ENCODE results near the gene SH3BP4. TPM values are rescaled to one million over a fixed set of nuclear protein-coding genes. Genes with fewer than 3 reads are reported as not detected.
A peak's percentile ranks its signal among the peaks of the same experiment; 100 is the strongest.

Gene SH3BP4
- total RNA-seq: 9.6 TPM
- long read RNA-seq, partial matches to known transcripts: 16 of 16 reads
- long read RNA-seq, other reads (novel, unspliced or antisense): 0 of 16 reads

GRCh38 chr2:234951664-234952269 lies at the start of gene SH3BP4:
TSS of gene SH3BP4 (plus strand) at chr2:234952017. CDS start at chr2:235035003, 82,986 bp downstream.
- H3K9me3 ChIP-seq (replicated peaks): no peaks in the 10 kb centered on the region
- TF ChIP-seq CTCF (IDR thresholded peaks at IDR 0.05; ENCODE audit: borderline replicate concordance): no peak

GRCh38 chr2:234904785-234905184 lies 47.0 kb upstream of the SH3BP4 start:
- TF ChIP-seq CTCF (IDR thresholded peaks at IDR 0.05; ENCODE audit: borderline replicate concordance): no peak
- no peaks in the 10 kb centered on the region for H3K36me3 ChIP-seq
- DNase-seq: no peak
- no peaks in the 10 kb centered on the region for H3K4me1 ChIP-seq
- H3K9me3 ChIP-seq (replicated peaks): no peaks in the 10 kb centered on the region
- intact Hi-C loops (cut with micrococcal nuclease): no loop called here
- no peaks in the 10 kb centered on the region for H3K27me3 ChIP-seq (ENCODE audit: low read depth)
- H3K27ac ChIP-seq (replicated peaks): no peak overlapping the region
- H3K4me3 ChIP-seq: no peak overlapping the region

More at GRCh38 chr2:234951664-234952269, at the start of gene SH3BP4:
- H3K36me3 ChIP-seq: no peaks in the 10 kb centered on the region
- H3K27ac ChIP-seq (replicated peaks): peak within 1 kb of the TSS; percentile 90
- peak within 1 kb of the TSS; percentile 95 for H3K4me3 ChIP-seq
- H3K4me1 ChIP-seq: peaks cover 54% of the 10 kb centered on the region
- DNase-seq: peak; percentile 88
- intact Hi-C loops (cut with micrococcal nuclease): no loop called here
- H3K27me3 ChIP-seq (ENCODE audit: low read depth): no peaks in the 10 kb centered on the region

GRCh38 chr2:234905547-234906265 lies 46.1 kb upstream of the SH3BP4 start:
- Histone ChIP-seq H3K4me1 (no peaks in the 10 kb centered on the region), H3K27ac (replicated peaks) (no peak overlapping the region), H3K36me3 (no peaks in the 10 kb centered on the region), H3K4me3 (no peak overlapping the region), H3K9me3 (replicated peaks) (no peaks in the 10 kb centered on the region), H3K27me3 (ENCODE audit: low read depth) (no peaks in the 10 kb centered on the region)
- DNase-seq: no peak
- TF ChIP-seq CTCF (IDR thresholded peaks at IDR 0.05; ENCODE audit: borderline replicate concordance): no peak
- intact Hi-C loops (cut with micrococcal nuclease): no loop called here

GRCh38 chr2:234910186-234910679 lies 41.6 kb upstream of the SH3BP4 start:
- Histone ChIP-seq H3K36me3 (no peaks in the 10 kb centered on the region), H3K9me3 (replicated peaks) (no peaks in the 10 kb centered on the region)

DNA sequence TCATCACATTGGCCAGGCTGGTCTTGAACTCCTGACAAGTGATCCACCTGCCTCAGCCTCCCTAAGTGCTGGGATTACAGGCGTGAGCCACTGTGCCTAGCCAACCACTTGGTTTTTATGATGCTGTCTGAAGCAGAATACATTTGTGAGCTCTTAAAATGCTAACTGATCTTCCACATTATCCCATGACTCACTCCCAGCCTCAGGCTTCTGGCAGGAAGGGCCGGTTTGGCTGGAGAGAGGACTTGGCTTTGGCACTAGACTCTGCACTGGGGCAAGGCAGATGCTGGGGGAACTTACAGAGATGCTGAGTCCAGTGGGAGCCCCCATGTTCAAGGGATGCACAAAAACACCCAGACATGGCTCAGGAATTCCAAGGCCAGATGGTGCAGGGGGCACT lies 40.5 kb upstream of the SH3BP4 start:
- peaks cover 4% of the 10 kb centered on the region for H3K27me3 ChIP-seq (ENCODE audit: low read depth)
- no peak for DNase-seq
- TF ChIP-seq CTCF (IDR thresholded peaks at IDR 0.05; ENCODE audit: borderline replicate concordance): no peak
- intact Hi-C loops (cut with micrococcal nuclease): no loop called here
- H3K4me1 ChIP-seq: no peaks in the 10 kb centered on the region
- H3K27ac ChIP-seq (replicated peaks): no peak overlapping the region
- H3K36me3 ChIP-seq: no peaks in the 10 kb centered on the region
- H3K9me3 ChIP-seq (replicated peaks): no peaks in the 10 kb centered on the region
- no peak overlapping the region for H3K4me3 ChIP-seq

More at GRCh38 chr2:234910186-234910679, 41.6 kb upstream of the SH3BP4 start:
- Histone ChIP-seq H3K4me1 (no peaks in the 10 kb centered on the region), H3K27ac (replicated peaks) (no peak overlapping the region), H3K4me3 (no peak overlapping the region), H3K27me3 (ENCODE audit: low read depth) (peaks cover 4% of the 10 kb centered on the region)
- intact Hi-C loops (cut with micrococcal nuclease): no loop called here
- no peak for DNase-seq
- TF ChIP-seq CTCF (IDR thresholded peaks at IDR 0.05; ENCODE audit: borderline replicate concordance): no peak
